A673 (cell line): Measurements from ENCODE around the gene SLC20A1. TPM values are rescaled to one million over a fixed set of nuclear protein-coding genes. Genes with fewer than 3 reads are reported as not detected.
"Not testable (repeated sequence)": the region's sequence is repeated elsewhere in the genome, so short reads cannot be mapped to it uniquely, and the experiment has no call there.

ENCODE experiments used
- BruUV-seq: library from RNA; stranded (reverse); fragments of 400-500 nt; replicated peaks from 2 replicates; lab custom pipeline; 2021; lab: Mats Ljungman, UMichigan
- CTCF ChIA-PET: fragments of 300-600 bp; sonication (Branson Sonifier 250); formaldehyde crosslinking; loops from one replicate; lab custom pipeline; 2022; ENCODE audit warnings: antibody characterized with exemption; lab: Charles Lee
- POLR2A ChIA-PET: fragments of 300-600 bp; sonication (Branson Sonifier 250); formaldehyde crosslinking; loops from one replicate; lab custom pipeline; 2022; ENCODE audit warnings: antibody characterized with exemption; ENCODE audit not compliant: low non-redundant PET; lab: Charles Lee
- DNase-seq: peaks from one replicate; pipeline ENCODE4 v3.0.0-alpha.2; 2015; ENCODE audit warnings: low spot score
- H3K27ac ChIP-seq: fragments of 200-600 bp; sonication (generic); 2 replicates; pipeline ENCODE4 v1.5.1; 2016; ENCODE audit warnings: mixed run types, low read depth, mild to moderate bottlenecking, mixed read lengths, antibody characterized with exemption, low read length; ENCODE audit not compliant: poor library complexity, severe bottlenecking
- H3K27me3 ChIP-seq: fragments of 200-600 bp; sonication (generic); replicated peaks from 2 replicates; pipeline ENCODE4 v1.6.1; 2017; ENCODE audit warnings: mixed run types, low read depth, mild to moderate bottlenecking, mixed read lengths, antibody characterized with exemption, low read length; ENCODE audit not compliant: insufficient read depth, poor library complexity
- H3K36me3 ChIP-seq: fragments of 200-600 bp; sonication (generic); 2 replicates; pipeline ENCODE4 v1.6.1; 2016; ENCODE audit warnings: mixed run types, mild to moderate bottlenecking, mixed read lengths, antibody characterized with exemption, low read length; ENCODE audit not compliant: insufficient read depth, poor library complexity, severe bottlenecking
- H3K4me1 ChIP-seq: fragments of 200-600 bp; sonication (generic); 2 replicates; pipeline ENCODE4 v1.6.1; 2017; ENCODE audit warnings: mixed run types, mild to moderate bottlenecking, mixed read lengths, antibody characterized with exemption, low read length; ENCODE audit not compliant: insufficient read depth, poor library complexity, severe bottlenecking
- H3K4me3 ChIP-seq: fragments of 200-600 bp; sonication (generic); 2 replicates; pipeline ENCODE4 v1.5.1; 2016; ENCODE audit warnings: low read depth, mixed run types, mild to moderate bottlenecking, mixed read lengths, low read length; ENCODE audit not compliant: poor library complexity, severe bottlenecking
- H3K9me3 ChIP-seq: fragments of 200-600 bp; sonication (generic); 2 replicates; pipeline ENCODE4 v1.6.1; 2016; ENCODE audit warnings: mixed run types, low read depth, mild to moderate bottlenecking, mixed read lengths, antibody characterized with exemption, low read length; ENCODE audit not compliant: poor library complexity, severe bottlenecking
- CTCF ChIP-seq: fragments of 300-800, 200-600 bp; sonication (generic); conservative IDR thresholded peaks from 2 replicates; pipeline ENCODE4 v1.5.1; 2017; ENCODE audit warnings: low read depth, mild to moderate bottlenecking, antibody characterized with exemption, low read length, moderate library complexity, mixed read lengths
- EZH2 ChIP-seq: fragments of 200-600 bp; sonication (generic); IDR thresholded peaks from 2 replicates; pipeline ENCODE4 v1.6.1; 2017; ENCODE audit warnings: borderline replicate concordance, low read depth, mild to moderate bottlenecking, mixed read lengths, antibody characterized with exemption, low read length; ENCODE audit not compliant: poor library complexity, severe bottlenecking
- intact Hi-C: fragments of 100-400 bp; cut with micrococcal nuclease; formaldehyde crosslinking; loops from one replicate; pipeline ENCODE4 v1.10.0; 2022; ENCODE audit not compliant: unreplicated experiment
- total RNA-seq: library from RNA; stranded (reverse); gene quantifications from 2 replicates; pipeline ENCODE4 v1.2.3, GENCODE V29; 2021

The SLC20A1 gene
- total RNA-seq, 1 experiment from 2014 or later, result 148 TPM

GRCh38 chr2:112607680-112608438 lies 37.9 kb upstream of the SLC20A1 start:
- intact Hi-C loops, result no loop called here
- no peaks in the 10 kb centered on the region for H3K27me3 ChIP-seq
- no peak overlapping the region for H3K4me3 ChIP-seq
- H3K9me3 ChIP-seq, result no peaks in the 10 kb centered on the region
- ChIA-PET POLR2A (no interaction called here), CTCF (no interaction called here)
- TF ChIP-seq CTCF (no peak), EZH2 (no peak)
- BruUV-seq, result no TSS peak
- no peak overlapping the region for H3K27ac ChIP-seq
- H3K36me3 ChIP-seq, result no peaks in the 10 kb centered on the region
- no peak for DNase-seq
- no peaks in the 10 kb centered on the region for H3K4me1 ChIP-seq

- POLR2A ChIA-PET, intact Hi-C loops, H3K4me1 ChIP-seq, DNase-seq, BruUV-seq, H3K9me3 ChIP-seq, H3K27ac ChIP-seq, H3K36me3 ChIP-seq, H3K27me3 ChIP-seq, H3K4me3 ChIP-seq, CTCF ChIA-PET: not testable (repeated sequence)
These were observed 36.4 kb upstream of the SLC20A1 start for GRCh38 chr2:112609320-112609719.

GRCh38 chr2:112612283-112612682 lies 33.5 kb upstream of the SLC20A1 start:
- H3K4me3 ChIP-seq, H3K27ac ChIP-seq, intact Hi-C loops, CTCF ChIA-PET, H3K27me3 ChIP-seq, DNase-seq, H3K36me3 ChIP-seq, H3K4me1 ChIP-seq, POLR2A ChIA-PET, BruUV-seq, H3K9me3 ChIP-seq: not testable (repeated sequence)

- Histone ChIP-seq H3K27ac (no peak overlapping the region), H3K4me3 (no peak overlapping the region), H3K27me3 (no peaks in the 10 kb centered on the region), H3K36me3 (no peaks in the 10 kb centered on the region), H3K9me3 (no peaks in the 10 kb centered on the region), H3K4me1 (no peaks in the 10 kb centered on the region)
- POLR2A ChIA-PET, result no interaction called here
- TF ChIP-seq EZH2 (no peak), CTCF (no peak)
- BruUV-seq, result no TSS peak
- intact Hi-C loops, result no loop called here
- DNase-seq, result no peak
- CTCF ChIA-PET, result no interaction called here
These were observed 31.4 kb upstream of the SLC20A1 start for GRCh38 chr2:112614201-112614840.
